Measurements from ENCODE around the gene PRODH2.
A peak's percentile ranks its signal among the peaks of the same experiment; 100 is the strongest.
"Not testable (repeated sequence)": the region's sequence is repeated elsewhere in the genome, so short reads cannot be mapped to it uniquely, and the experiment has no call there.

The PRODH2 gene

GRCh38 chr19:35842666-35843272 is 30.1 kb upstream of the PRODH2 start:
- no peak for DNase-seq

GRCh38 chr19:35841961-35842595 is 29.4 kb upstream of the PRODH2 start:
- DNase-seq = no peak

GRCh38 chr19:35836096-35836495 is 23.5 kb upstream of the PRODH2 start:
- DNase-seq = not testable (repeated sequence)

- no peak for DNase-seq
Measured at GRCh38 chr19:35833972-35834371, 21.3 kb upstream of the PRODH2 start.

- no peak for DNase-seq
Measured at GRCh38 chr19:35832054-35832453, 19.4 kb upstream of the PRODH2 start.

GRCh38 chr19:35830986-35831385 is 18.3 kb upstream of the PRODH2 start:
- no peak for DNase-seq

GRCh38 chr19:35828692-35829301 is 16.2 kb upstream of the PRODH2 start:
- peak in 1 of 2 donors; percentile 35 for DNase-seq

- no peak for DNase-seq
Measured at GRCh38 chr19:35824150-35824549, 11.5 kb upstream of the PRODH2 start.

GRCh38 chr19:35822579-35822978 is 9.9 kb upstream of the PRODH2 start:
- DNase-seq = no peak

GRCh38 chr19:35818445-35818844 is 5.8 kb upstream of the PRODH2 start:
- no peak for DNase-seq

GRCh38 chr19:35816846-35817245 is 4.2 kb upstream of the PRODH2 start:
- DNase-seq = no peak

- no peak for DNase-seq
Measured at GRCh38 chr19:35816262-35816661, 3.6 kb upstream of the PRODH2 start.

- DNase-seq = no peak
Measured at GRCh38 chr19:35813043-35813890, 622 bp upstream of the PRODH2 start.

- no peak for DNase-seq
Measured at GRCh38 chr19:35811317-35812219, 1.1 kb downstream of the PRODH2 start.

GRCh38 chr19:35807633-35808032 is 5.0 kb downstream of the PRODH2 start:
- no peak for DNase-seq

GRCh38 chr19:35806597-35806996 is 6.0 kb downstream of the PRODH2 start:
- DNase-seq = no peak

GRCh38 chr19:35805526-35806102 is 7.0 kb downstream of the PRODH2 start:
- no peak for DNase-seq

- DNase-seq = no peak
Measured at GRCh38 chr19:35801828-35802227, 10.8 kb downstream of the PRODH2 start.

GRCh38 chr19:35797663-35798062 is 15.0 kb downstream of the PRODH2 start:
- DNase-seq = no peak

- no peak for DNase-seq
Measured at GRCh38 chr19:35796645-35797542, 15.8 kb downstream of the PRODH2 start.

GRCh38 chr19:35795564-35795963 is 17.1 kb downstream of the PRODH2 start:
- DNase-seq = not testable (repeated sequence)

Measured in activated CD4-positive, alpha-beta T cell treated with anti-CD3 and anti-CD28 coated beads for 4 hours (primary cell).